Central memory CD4-positive, alpha-beta T cell (primary cell): ENCODE measurements around the gene P4HB.
"Not testable (repeated sequence)": the region's sequence is repeated elsewhere in the genome, so short reads cannot be mapped to it uniquely, and the experiment has no call there.

Experiments used
- DNase-seq: peaks from one replicate; pipeline ENCODE4 v3.0.0; 2022

Gene P4HB

DNA sequence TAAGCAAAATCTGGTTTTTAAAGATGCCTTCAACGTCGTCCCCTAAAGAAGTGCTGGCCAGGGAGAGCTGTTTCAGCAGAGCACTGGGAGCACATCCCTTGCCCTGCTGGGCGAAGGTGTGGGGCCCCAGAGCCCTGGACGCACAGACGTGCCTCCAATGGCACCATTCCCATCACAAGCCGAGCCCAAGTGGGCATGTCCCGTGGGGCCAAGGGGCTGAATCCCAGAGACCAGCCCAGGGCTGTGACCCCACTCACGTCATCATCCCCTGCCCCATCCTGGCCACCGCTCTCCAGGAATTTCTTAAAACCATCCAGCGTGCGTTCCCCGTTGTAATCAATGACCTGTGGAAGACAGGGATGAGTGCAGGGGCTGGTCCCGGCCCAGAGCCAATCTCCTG, 15.4 kb downstream of the P4HB start:
- no peak for DNase-seq

DNA sequence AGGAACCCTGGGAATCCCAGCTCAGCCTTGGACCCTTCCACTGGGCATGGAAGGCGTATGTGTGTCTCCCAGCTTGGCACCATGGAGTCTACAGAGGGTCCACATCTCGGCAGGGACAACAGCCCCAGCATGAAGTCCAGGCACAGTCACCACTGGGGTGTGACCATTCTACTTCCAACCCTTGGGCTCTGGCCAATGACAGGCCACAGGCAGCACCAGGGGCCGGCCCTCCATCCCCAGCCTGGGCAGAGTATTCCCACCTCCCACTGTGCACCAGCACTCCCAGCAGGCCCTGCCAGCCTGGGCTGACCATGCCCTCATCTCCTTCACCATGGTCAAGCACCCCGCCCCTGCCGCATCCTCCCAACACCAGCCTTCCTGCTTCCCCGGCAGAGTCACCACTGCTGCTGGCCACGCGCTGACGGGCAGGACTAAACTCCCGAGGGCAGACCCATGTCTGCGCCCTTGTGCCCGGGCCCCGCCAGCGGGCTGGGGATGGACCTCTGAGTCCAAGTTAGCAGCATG, 15.9 kb downstream of the P4HB start:
- no peak for DNase-seq

DNA sequence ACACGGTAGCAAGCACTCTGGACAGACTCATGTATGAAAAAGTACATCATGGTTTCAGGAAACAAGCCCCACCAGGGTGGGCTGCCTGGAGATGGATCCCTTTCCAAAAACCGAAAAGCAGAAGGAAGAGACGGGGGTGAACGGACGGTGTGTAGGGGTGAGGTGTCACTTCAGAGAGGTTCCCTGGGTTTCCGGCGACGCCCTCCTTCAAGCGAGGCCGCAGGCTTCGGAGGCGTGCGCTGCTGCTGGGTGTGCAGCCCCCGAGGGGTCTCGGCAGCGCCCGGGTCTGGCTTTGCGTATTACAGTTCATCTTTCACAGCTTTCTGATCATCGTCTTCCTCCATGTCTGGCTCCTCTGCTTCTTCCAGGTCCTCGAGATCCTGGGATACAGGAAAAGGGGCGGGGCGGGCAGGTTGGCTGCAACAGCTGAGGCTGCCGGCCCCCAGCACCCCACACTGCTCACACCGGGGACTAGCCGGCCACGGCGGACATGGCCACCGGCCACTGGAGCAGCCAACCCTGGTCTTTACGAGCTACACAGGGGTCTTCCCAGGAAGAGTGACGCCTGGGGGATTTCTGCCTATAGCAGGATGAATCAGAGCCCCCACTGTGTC, 16.5 kb downstream of the P4HB start:
- no peak for DNase-seq

DNA sequence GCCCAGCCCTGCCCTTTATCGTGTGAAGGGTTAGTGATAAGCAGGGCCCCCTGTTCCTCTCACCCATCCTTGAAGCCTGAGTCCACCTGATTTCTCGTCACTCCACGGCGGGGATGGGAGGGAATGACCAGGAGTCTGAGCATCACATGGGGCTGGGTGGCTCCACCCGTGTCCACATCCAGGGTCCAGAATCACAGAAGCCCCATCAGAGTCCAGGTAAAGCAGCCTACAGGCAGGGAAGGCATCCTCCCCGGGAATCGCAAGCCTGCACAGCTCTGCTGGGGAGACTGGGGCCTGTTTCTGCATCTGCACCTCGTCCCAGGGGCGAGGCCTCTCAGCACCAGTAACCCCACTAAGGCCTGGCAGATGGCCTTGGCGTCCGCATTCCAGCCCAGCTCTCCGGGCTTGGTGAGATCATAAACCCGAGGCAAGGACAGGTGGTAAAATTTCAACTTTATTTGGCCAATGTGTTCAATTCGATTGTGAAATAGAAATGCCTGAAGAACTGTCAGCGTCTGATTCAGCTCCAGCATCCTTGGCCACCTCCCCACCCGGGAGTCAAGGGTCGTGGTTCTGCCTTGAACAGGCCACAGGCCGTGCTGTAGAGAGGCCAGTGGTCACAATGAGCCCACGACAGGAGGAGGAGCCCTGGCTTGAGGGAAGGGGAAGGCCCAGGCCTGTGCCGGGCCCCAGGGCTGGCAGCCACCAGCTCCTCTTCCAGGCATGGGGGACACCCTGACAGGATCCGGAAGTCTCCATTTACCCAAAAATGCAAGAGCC, 17.4 kb downstream of the P4HB start:
- no peak for DNase-seq

DNA sequence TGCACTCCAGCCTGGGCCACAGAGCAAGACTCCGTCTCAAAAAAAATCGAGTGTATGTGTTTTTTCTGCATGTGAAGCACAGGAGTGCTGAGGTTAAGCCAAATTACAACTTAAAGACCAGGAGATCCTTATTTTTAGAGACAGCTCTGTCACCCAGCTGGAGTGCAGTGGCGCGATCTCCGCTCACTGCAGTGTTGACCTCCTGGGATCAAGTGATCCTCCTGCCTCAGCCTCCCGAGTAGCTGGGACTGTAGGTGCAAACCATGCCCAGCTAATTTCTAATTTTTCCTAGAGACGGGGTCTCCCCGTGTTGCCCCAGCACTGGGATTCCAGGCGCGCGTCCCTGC, 18.0 kb downstream of the P4HB start:
- DNase-seq, result no peak

DNA sequence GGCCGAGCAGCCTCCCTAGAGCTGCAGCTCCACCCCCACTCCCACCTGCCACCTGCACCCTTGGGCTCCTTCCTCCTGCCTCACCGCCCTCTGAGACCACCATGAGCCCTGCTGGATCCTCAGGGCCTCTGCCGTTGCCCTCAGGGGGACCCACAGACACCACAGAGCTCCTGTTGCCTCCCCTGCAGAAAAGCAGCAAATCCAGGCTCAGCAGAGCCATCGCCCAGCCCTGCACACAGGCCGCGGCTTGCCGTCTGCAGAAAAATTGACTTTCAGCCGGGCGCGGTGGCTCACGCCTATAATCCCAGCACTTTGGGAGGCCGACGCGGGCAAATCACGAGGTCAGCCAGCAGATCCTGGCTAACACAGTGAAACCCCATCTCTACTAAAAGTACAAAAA, 18.5 kb downstream of the P4HB start:
- DNase-seq, result no peak

DNA sequence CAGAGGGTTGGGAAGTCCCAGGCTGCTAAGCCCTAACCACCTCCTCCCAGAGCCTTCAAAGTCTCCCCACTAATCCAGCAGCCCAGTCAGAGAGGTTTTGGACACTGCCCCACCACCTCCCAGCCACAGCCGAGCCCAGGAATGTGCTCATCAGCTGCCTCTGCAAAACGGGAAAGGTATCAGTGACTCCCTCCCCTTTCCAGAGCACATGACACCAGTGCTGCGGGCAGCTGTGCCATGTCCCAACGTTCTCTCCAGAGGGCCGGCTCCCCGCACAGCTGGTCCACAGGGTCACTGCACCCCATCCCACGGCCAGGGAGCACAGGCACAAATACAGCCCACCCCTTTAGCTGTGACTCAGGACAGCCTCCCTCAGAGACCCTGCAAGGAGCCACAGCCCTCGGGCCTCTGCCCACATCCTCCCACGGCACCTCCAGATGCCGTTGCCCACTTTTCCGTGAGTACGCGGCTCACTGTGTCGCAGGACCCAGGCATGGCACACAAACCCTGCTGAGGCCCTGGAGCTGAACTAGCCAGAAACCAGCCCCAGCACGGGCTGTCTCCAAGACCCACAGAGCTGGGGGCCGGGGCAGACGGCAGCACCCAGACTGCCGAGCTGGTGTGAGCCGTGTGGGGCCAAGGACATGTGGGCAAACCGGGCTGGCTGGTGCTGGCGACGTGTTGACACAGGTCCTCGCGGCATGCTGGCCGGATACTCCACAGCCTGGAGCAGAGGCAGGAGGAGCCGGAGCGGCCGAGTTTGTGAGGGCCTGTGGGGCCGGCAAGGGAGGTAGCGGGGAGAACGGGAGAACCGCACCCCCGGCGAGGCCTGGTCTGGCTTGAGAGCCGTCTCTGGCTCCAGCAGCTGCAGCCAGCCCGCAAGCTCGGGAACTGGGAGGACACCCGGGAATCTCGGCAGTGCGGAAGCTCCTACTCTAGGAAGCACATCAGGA, 19.2 kb downstream of the P4HB start:
- DNase-seq, result no peak

DNA sequence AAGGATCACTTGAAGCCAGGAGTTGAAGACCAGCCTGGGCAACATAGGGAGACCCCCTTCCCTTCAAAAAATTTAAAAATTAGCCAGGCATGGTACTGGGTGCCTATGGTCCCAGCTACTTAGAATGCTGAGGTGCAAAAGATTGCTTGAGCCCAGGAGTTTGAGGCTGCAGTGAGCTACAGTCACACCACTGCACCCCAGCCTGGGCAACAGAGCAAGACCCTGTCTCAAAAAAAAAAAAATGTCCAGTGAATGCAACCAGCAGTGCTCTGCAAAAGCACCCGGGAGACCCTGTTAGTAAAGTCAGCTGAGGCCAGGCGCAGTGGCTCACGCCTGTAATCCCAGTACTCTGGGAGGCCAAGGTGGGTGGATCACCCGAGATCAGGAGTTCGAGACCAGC, 20.3 kb downstream of the P4HB start:
- not testable (repeated sequence) for DNase-seq

DNA sequence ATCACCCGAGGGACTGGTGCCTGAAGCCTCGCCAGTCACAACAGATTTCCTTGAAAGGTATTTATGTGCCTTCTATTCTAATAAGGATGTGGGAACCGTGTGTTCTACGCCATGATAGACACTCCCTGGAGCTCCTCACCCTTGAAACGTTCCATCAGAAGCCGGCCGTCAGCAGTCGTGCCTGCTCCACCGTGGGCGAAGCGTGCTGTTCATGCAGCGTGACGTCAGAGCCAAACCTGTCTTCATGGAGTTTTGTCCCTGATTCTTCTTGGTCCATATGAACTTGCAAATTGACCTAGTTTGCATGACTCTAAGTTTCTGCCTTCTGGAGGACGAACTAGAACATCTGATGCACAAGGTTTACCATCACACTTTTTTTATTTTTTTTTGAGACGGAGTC, 21.0 kb downstream of the P4HB start:
- DNase-seq, result no peak

DNA sequence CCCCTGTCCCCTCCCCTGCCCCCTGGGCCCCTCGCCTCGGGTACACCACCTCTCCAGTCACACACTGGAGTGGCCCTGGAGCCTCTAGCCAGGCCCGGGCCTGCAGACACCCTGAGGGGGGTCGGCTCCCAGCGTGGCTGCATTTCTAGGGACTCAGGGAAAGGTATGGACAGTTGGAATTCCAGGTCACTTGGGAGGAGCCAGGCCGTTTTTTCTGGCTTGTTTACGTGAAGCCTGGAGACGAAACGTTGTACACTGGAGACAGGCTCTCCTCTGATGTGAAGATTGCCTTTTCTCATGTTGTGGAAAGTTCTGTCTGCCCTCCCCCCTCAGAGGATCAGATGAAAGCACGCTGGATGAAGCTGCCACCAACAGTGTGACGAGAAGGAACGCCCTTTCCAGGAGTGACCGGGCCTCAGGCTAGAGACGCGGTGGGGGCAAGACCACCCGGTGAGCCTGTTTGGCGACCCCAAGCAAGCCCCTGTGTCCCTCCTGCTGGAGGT, 21.5 kb downstream of the P4HB start:
- DNase-seq, result no peak

DNA sequence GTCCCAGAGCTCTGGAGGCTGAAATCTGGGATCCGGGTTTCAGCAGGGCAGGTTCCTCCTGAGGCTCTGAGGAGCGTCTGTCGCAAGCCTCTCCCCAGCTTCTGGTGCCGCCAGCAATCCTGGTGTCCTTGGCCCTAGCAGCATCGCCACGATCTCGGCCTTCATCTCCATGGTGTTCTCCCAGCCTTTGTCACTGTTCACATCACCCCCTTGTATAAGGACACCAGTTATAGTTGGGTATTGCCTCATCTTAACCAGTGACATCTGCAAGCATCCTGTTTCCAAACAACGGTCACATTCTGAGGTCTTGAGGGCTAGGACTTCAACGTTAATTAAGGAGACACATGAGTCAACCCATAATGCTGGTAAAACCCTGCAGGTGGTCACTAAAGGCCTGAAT, 22.7 kb downstream of the P4HB start:
- no peak for DNase-seq

DNA sequence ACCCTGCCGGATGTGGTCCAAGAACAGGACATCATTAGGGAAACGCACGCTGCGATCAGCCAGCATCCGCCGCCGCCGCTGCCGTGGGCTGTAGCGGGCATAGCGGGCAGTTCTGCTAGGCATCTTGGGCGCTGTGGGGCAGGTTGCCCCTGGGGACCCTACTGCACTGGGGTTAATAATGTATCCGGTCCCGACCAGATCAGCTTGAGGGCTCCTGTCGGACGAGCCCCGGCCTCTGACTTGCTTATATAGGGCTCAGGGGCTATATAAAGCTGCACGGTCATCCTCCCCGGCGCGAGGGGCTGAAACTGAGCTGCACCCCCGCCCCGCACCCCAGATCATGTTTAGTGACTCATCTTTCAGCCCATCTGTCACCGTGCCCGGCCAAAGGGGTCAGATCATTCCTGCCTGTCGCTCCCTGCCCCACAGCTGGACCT, 25.5 kb downstream of the P4HB start, which contains the start of gene PPP1R27:
PPP1R27 (minus strand) TSS at position 220 of the 437 bp plus-strand sequence; CDS start at position 123, 97 bp downstream.
- no peak for DNase-seq

DNA sequence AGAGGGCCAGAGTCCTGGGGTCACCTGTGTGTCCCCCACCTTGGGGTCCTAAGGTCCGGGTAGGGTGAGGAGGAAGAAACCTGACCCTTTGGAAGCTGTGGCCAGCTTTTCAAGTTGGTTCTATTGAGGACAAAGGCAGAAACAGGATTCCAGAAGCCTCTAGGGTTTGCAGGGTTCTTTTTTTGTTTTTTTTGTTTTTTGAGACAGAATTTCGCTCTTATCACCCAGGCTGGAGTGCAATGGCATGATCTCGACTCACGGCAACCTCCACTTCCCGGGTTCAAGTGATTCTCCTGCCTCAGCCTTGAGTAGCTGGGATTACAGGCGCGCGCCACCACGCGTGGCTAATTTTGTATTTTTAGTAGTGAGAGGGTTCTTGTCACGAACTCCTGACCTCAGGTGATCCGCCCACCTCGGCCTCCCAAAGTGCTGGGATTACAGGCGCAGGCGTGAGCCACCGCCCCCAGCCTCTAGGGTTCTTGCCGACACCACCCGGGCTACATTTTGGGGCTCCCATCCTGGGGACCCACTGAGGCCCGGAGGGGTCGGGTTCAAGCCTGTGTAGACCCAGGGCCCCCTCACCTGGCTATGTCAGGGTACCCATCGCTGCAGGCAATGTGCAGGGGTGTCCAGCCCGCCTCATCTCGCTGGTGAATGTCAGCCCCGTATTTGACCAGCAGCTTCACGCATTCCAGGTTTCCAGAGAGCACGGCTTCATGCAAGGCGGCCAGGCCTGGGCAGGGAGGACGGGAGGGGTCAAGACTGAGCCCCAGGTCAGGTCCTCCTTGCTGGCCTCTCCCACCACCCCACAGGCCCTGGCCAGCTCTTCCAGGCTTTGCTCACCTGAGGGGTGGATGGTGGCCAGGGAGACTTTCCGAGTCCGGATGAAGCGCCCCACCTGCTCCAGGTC, 26.2 kb downstream of the P4HB start:
- DNase-seq, result no peak

DNA sequence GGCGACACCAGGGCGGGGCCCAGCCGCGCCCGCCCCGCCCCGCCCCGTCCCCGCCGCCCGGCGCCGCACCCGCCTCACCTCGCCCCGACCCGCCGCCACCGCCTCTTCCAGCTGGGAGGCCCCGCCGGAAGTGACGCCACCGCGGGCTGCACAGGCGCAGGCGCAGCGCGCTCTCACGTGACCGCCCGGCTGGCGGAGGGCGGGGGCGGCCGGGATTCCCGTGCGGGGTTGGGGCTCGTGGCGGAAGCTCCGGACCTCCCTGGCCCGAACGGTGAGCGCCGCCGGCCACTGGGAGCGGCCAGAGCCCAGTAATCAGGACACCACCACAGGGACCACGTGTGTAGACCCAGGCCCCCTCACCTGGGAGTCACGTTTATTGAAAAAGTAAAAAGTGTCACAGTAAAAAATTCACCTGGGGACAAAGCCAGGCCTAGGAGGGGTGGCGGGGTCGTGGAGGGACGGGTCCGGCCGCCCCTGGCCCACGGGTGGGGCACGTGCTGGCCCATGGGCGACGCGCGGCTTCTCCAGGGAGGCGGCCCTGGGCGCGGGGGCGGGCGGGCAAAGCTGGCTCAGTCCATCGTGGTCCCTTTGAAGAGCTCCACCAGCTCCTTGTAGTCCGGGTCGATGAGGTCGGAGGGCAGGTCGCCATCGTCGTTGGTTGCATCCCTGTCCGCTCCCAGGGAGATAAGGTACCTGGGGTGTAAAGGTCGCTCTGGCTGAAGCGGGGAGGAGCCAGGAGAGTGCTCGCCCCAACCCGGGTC, 27.0 kb downstream of the P4HB start, which contains the start of gene MCRIP1:
MCRIP1 (minus strand) TSS at position 132 of the 761 bp plus-strand sequence. CDS start 8,785 bp downstream, outside the sequence.
- DNase-seq, result peak; percentile 92

DNA sequence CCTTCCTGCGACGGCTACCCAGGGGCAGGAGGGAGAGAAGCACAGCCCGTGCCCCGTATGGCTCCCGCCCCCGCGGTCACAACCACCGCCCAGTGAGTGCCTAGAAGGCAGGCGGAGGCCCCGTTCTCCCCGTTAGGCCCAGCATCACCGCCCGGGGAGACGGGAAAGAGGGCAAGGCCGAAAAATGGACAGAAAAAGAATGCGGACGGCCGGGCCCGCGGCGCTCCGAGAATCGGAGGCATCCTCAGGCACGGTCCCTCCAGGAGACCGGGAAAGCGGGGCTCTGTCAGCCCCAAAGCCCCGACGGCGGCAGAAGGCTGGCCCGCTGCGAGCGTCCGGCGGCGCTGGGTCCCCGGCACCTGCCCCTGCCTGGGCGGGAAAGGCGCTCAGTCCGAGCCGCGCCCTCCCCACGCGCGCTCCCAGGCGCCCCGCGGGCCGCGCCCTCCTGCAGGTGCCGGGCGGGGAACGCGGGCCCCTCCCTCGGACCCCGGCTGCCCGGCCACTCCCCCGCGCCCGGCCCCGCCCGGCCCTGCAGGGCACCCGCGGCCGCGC, 27.7 kb downstream of the P4HB start:
- DNase-seq, result peak; percentile 31

DNA sequence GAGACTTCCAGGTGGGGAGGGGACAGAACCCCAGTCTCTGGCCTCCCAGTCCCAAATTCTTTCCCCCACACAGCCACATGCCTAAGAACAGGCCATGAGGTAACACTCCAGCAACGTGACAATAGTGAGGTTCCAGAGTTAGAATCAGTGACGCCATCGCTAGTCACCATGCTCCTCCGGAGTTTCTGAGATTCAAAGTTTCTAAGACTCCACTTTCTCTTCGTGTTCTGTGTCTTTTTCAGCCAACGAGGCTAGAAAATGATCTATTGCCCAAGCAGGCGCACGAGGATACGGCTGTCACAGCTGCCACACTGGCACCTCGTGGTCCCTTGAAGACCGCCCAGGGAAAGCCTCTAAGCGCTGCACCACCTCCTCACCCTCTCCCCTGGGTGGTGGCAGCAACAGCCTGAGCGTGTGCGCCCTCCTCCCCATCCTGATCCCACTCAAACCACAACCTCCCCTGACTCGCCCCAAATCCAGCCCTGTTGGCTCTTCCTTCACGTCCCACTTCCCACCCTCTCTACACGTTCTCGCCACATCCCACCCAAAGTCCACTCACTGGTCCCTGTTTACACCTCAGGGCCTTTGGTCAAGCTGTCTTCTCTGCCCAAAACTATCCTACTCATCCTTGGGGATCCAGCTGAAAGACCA, 28.3 kb downstream of the P4HB start:
- DNase-seq, result peak; percentile 51

DNA sequence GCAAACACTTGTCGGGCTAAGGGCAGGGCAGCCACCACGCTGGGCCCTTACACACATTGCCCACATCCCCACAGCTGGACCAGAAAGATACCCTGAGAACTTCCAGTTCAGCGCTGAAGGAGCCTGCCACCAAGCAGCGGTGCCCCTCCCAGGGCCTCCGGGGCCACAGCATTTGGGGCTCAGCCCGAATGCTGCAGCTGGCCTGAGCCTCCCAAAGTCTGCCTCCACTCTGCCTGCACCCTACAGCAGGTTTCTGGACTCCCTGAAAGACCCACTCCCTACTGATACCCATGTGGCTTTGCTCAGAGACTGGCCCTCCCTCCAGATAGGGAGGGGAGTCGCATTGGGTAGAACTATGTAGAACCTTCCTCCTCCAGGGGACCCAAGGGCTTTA, 28.8 kb downstream of the P4HB start:
- DNase-seq, result no peak

DNA sequence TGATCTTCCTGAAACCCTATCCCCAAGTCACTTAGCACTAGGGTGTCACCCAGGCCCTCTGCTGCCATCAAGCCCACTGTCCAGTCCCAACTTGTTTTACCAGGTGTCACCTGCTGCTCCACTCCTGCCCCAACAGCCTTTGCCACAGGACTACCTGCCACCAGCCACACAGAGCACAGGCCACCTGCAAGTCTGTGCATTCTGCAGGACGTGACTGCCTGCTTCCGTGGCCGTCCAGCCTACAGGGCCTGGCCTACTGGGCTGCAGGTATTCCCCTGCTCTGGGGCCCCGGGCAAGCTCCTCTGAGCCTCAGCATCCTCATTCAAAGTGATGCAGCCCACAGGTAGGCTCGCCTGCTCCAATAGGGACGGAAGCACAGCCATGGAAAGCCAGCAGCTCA, 30.5 kb downstream of the P4HB start:
- DNase-seq, result no peak

DNA sequence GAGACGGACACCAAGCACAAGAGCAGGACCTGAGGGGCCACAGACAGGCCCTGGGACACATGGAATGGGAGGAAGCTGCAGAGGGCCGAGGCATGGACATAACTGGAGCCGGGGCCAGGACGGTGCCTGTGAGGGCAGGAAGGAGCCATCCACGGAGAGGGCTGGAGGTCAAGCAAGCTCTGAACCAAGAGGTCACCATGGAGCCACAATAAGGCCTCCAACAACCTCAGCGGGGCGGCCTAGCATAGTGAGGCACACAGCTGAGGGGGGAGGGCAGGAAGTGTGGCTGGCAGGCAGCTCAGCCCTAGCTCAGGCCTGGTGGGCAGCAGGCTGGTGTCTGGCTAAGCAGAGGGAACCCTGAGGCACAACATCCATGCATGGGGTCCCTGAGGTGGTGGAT, 31.7 kb downstream of the P4HB start:
- no peak for DNase-seq

DNA sequence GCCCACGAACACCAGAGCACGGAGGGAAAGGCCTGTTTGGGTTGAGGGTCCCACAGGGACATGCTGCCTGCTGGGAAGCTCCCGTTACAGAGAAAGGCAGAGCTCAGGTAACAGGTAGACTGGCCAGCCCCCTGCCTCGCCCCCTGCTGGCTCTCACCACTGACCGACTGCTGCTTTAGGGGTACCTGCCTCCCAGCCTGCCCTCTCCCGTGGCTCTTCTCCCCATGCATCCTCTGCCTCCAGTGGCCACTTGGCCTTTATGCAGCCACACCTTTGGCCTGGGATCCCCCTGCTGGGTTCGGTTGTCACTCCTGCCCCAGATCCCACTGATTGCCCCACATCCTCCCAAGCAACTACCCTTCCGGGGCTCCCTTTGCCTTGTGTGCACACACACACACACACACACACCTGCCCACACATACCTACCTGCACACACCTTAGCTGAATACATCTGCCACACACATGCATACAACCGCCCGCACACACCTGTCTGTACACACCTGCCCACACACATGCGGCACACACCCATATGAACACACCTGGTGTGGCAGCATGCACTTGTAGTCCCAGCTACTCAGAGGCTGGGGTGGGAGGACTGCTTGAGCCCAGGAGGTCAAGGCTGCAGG, 34.4 kb downstream of the P4HB start:
- DNase-seq, result no peak
